ENCODE measurements around the gene KIT.

DNA sequence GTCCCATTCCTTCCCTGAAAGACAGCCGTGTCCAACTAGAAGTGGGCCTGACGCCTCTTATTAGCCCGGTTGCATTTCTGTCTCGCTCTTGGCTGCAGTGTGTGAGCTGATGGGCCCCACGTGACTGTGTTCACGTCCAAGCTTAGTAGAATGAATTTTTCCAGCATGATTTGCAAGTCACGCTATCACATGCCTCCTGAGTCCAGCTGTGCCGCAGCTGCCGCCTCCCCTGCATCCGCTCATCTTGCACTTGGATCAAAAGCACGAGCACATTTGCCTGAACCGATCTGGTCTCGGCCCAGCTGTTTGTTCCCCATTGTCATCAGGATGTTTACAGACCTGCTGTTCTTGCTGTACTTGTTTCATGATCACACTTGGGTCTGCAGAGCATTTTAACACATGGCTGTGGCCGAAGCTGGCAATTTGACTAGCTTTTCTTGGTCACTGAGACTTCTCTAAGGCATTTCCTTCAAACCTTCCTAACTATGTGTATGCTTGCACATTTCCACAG lies 126.5 kb downstream of the KIT start:
- TF ChIP-seq, protein P1, sequence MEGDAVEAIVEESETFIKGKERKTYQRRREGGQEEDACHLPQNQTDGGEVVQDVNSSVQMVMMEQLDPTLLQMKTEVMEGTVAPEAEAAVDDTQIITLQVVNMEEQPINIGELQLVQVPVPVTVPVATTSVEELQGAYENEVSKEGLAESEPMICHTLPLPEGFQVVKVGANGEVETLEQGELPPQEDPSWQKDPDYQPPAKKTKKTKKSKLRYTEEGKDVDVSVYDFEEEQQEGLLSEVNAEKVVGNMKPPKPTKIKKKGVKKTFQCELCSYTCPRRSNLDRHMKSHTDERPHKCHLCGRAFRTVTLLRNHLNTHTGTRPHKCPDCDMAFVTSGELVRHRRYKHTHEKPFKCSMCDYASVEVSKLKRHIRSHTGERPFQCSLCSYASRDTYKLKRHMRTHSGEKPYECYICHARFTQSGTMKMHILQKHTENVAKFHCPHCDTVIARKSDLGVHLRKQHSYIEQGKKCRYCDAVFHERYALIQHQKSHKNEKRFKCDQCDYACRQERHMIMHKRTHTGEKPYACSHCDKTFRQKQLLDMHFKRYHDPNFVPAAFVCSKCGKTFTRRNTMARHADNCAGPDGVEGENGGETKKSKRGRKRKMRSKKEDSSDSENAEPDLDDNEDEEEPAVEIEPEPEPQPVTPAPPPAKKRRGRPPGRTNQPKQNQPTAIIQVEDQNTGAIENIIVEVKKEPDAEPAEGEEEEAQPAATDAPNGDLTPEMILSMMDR (IDR thresholded peaks at IDR 0.05): no peak
- TF ChIP-seq ZFX (IDR thresholded peaks at IDR 0.05; ENCODE audit: borderline replicate concordance): no peak

Measured in 22Rv1 (cell line).